ENCODE results near the gene TAF1B.

The TAF1B gene

GRCh38 chr2:9981655-9982054 lies 138.4 kb downstream of the TAF1B start:
- H3K27ac ChIP-seq = no peak overlapping the region
- ChIA-PET POLR2A (ENCODE audit: low non-redundant PET) (no interaction called here), CTCF (interaction anchor here (0.6 kb wide), 1 partner anchor 24 kb away, joined by 3 read pairs; no protein-coding TSS in a partner anchor)
- DNase-seq (ENCODE audit: low spot score) = no peak
- no peak for TF ChIP-seq CTCF (conservative IDR thresholded peaks at IDR 0.05; ENCODE audit: low read depth)

DNA sequence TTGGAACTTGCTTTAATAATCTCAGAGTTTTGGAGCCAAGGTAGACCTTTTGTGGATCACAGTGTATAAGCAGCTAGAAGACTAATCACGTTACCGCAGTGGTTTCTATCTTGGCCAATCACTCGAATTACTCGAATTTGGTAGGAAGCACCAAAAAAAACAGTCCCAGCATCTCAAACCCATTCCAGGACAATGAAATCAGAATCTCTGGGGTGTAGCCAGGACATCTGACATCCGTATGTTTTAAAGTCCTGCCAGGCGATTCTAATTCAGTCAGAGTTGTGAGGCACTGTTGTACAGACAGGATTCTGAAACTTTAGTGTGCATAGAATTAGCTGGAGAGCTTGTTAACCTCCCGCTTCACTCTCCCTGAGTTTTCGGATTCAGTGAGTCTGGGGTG lies 139.0 kb downstream of the TAF1B start:
- no peak overlapping the region for H3K27ac ChIP-seq
- ChIA-PET CTCF (interaction anchor here (0.6 kb wide), 1 partner anchor 24 kb away, joined by 3 read pairs; no protein-coding TSS in a partner anchor), POLR2A (ENCODE audit: low non-redundant PET) (no interaction called here)
- DNase-seq (ENCODE audit: low spot score) = no peak
- no peak for TF ChIP-seq CTCF (conservative IDR thresholded peaks at IDR 0.05; ENCODE audit: low read depth)

- no peak overlapping the region for H3K27ac ChIP-seq
- DNase-seq (ENCODE audit: low spot score) = no peak
- CTCF ChIA-PET = interaction anchor here (0.7 kb wide), 2 partner anchors 102 to 280 kb away, joined by 6 to 7 read pairs; no protein-coding TSS in a partner anchor
- POLR2A ChIA-PET (ENCODE audit: low non-redundant PET) = no interaction called here
- no peak for TF ChIP-seq CTCF (conservative IDR thresholded peaks at IDR 0.05; ENCODE audit: low read depth)
Observed at GRCh38 chr2:9982891-9983290, 139.6 kb downstream of the TAF1B start.

GRCh38 chr2:9983401-9984216 lies 140.3 kb downstream of the TAF1B start:
- no peak overlapping the region for H3K27ac ChIP-seq
- TF ChIP-seq CTCF (conservative IDR thresholded peaks at IDR 0.05; ENCODE audit: low read depth) = no peak
- DNase-seq (ENCODE audit: low spot score) = no peak
- ChIA-PET CTCF (interaction anchor here (0.6 to 1.7 kb wide), 15 partner anchors 10 to 355 kb away, joined by 3 to 12 read pairs (median 6); no protein-coding TSS in a partner anchor), POLR2A (ENCODE audit: low non-redundant PET) (no interaction called here)

All from RWPE1 (cell line).